Gastrocnemius medialis (tissue), 4 donors: ENCODE data around the gene SEC14L1. TPM values are rescaled to one million over a fixed set of nuclear protein-coding genes. Genes with fewer than 3 reads are reported as not detected.

Experiments
- ATAC-seq, 2 donors: fragments of 150-250 bp; one replicate each; pipeline ENCODE4 v1.9.1; 2016
- DNase-seq, 2 donors: peaks; one replicate each; pipeline ENCODE4 v3.0.0-alpha.2; 2019
- H3K27ac ChIP-seq, 4 donors: fragments of 200-600 bp; sonication (generic); 1 replicate in 1 of 4; 2 replicates in 3 of 4; pipeline ENCODE4 v1.5.1; 2016 to 2018; ENCODE audit warnings: mild to moderate bottlenecking in 2 of 4, moderate library complexity in 1 of 4
- H3K27me3 ChIP-seq, 3 donors: fragments of 200-600 bp; sonication (generic) in 2 of 3; 1 replicate in 1 of 3; 2 replicates in 2 of 3; pipeline versions ENCODE4 v1.5.1 to v1.6.0; 2016 to 2019; ENCODE audit warnings: mild to moderate bottlenecking in 1 of 3, moderate library complexity in 1 of 3
- H3K36me3 ChIP-seq, 2 donors: fragments of 200-600 bp; sonication (generic) in 1 of 2; one replicate each; pipeline ENCODE4 v1.5.1; 2017 to 2018
- H3K4me1 ChIP-seq, 2 donors: fragments of 200-600 bp; sonication (generic) in 1 of 2; one replicate each; pipeline ENCODE4 v1.5.1; 2016 to 2017; ENCODE audit warnings: mild to moderate bottlenecking in 2 of 2
- H3K4me3 ChIP-seq, 4 donors: fragments of 200-600 bp; sonication (generic) in 3 of 4; 1 replicate in 1 of 4; 2 replicates in 3 of 4; pipeline ENCODE4 v1.5.1; 2016 to 2019; ENCODE audit warnings: mild to moderate bottlenecking in 2 of 4
- H3K9me3 ChIP-seq, 3 donors: fragments of 200-600 bp; sonication (generic) in 2 of 3; 1 replicate in 1 of 3; 2 replicates in 2 of 3; pipeline ENCODE4 v1.5.1; 2016 to 2019
- CTCF ChIP-seq, 5 experiments: fragments of 450-650 bp in 3 of 5; fragments of 200-600 bp in 2 of 5; sonication (generic) in 2 of 5; IDR thresholded peaks in 4 of 5; conservative IDR thresholded peaks in 1 of 5; 1 replicate in 4 of 5; 2 replicates in 1 of 5; pipeline ENCODE4 v1.5.1; 2016 to 2019; ENCODE audit warnings: antibody characterized with exemption in 5 of 5, mild to moderate bottlenecking in 3 of 5, moderate library complexity in 3 of 5
- POLR2A ChIP-seq, 2 donors: fragments of 450-650 bp; IDR thresholded peaks; one replicate each; pipeline ENCODE4 v1.6.1; 2017; ENCODE audit warnings: antibody characterized with exemption in 2 of 2, mild to moderate bottlenecking in 2 of 2, moderate library complexity in 2 of 2
- in situ Hi-C, 4 donors: fragments of 200-750 bp; cut with MboI; loops; one replicate each; pipeline versions ENCODE4 v1.15.0 to v1.8.0; 2017; ENCODE audit warnings: low sequenced_read_pairs in 4 of 4
- intact Hi-C: fragments of 100-400 bp; cut with DNase I; formaldehyde crosslinking; loops from one replicate; pipeline ENCODE4 v1.15.1; 2023; ENCODE audit warnings: low total_unique reads
- total RNA-seq, 4 donors: library from RNA; depleted of rRNA; stranded (reverse); fragments of >200 nt; gene quantifications; one replicate each; pipeline versions ENCODE4 v1.1.0 to v1.2.3, GENCODE V29; 2016

Gene SEC14L1
- total RNA-seq, 4 donors from 2014 or later: 55.0 to 94.1 (median 73.7) TPM

- TF ChIP-seq POLR2A (IDR thresholded peaks at IDR 0.05): no peak
- TF ChIP-seq CTCF (IDR thresholded peaks at IDR 0.05 in 4 of 5, conservative IDR thresholded peaks at IDR 0.05 in 1 of 5): no peak
Measured at GRCh38 chr17:77233127-77233526, 92.4 kb downstream of the SEC14L1 start.

GRCh38 chr17:77233635-77234334 is 93.0 kb downstream of the SEC14L1 start:
- Histone ChIP-seq H3K36me3 (no peaks in the 10 kb centered on the region), H3K4me3 (no peak overlapping the region), H3K27ac (peak overlapping the region in 3 of 4 donors; percentile 0 to 24 (median 18)), H3K27me3 (no peaks in the 10 kb centered on the region), H3K4me1 (peaks cover 0 to 12% of the 10 kb centered on the region in 2 donors), H3K9me3 (no peaks in the 10 kb centered on the region)
- no peak for TF ChIP-seq POLR2A (IDR thresholded peaks at IDR 0.05)
- TF ChIP-seq CTCF (IDR thresholded peaks at IDR 0.05 in 4 of 5, conservative IDR thresholded peaks at IDR 0.05 in 1 of 5): no peak
- in situ Hi-C loops (loop anchor here in 2 of 4 donors (25.0 kb wide), 1 partner anchor 371 kb away; the partner anchor contains the start of gene MGAT5B (in 2 of the 2)), intact Hi-C loops (no loop called here)
- peak in 1 of 2 donors; percentile 40 for DNase-seq
- peak; percentile 41 to 56 for ATAC-seq

More at GRCh38 chr17:77233127-77233526, 92.4 kb downstream of the SEC14L1 start:
- intact Hi-C loops: no loop called here
- DNase-seq (no peak), ATAC-seq (no peak)
- H3K4me3 ChIP-seq: no peak overlapping the region
- no peak overlapping the region for H3K27ac ChIP-seq
- H3K9me3 ChIP-seq: no peaks in the 10 kb centered on the region
- in situ Hi-C loops: loop anchor here in 2 of 4 donors (25.0 kb wide), 1 partner anchor 371 kb away; the partner anchor contains the start of gene MGAT5B (in 2 of the 2)
- no peaks in the 10 kb centered on the region for H3K36me3 ChIP-seq
- H3K4me1 ChIP-seq: peaks cover 0 to 12% of the 10 kb centered on the region in 2 donors
- H3K27me3 ChIP-seq: no peaks in the 10 kb centered on the region

- Histone ChIP-seq H3K4me3 (no peak overlapping the region), H3K27me3 (no peaks in the 10 kb centered on the region), H3K4me1 (peaks cover 0 to 12% of the 10 kb centered on the region in 2 donors), H3K36me3 (no peaks in the 10 kb centered on the region), H3K9me3 (no peaks in the 10 kb centered on the region), H3K27ac (peak overlapping the region in 2 of 4 donors; percentile 0 to 3)
- in situ Hi-C loops (loop anchor here in 2 of 4 donors (25.0 kb wide), 1 partner anchor 372 kb away; the partner anchor contains the start of gene MGAT5B (in 2 of the 2)), intact Hi-C loops (no loop called here)
- no peak for TF ChIP-seq CTCF (IDR thresholded peaks at IDR 0.05 in 4 of 5, conservative IDR thresholded peaks at IDR 0.05 in 1 of 5)
- no peak for TF ChIP-seq POLR2A (IDR thresholded peaks at IDR 0.05)
- no peak for ATAC-seq
- DNase-seq: no peak
Measured at GRCh38 chr17:77234695-77235094, 93.9 kb downstream of the SEC14L1 start.

GRCh38 chr17:77235370-77235941 is 94.7 kb downstream of the SEC14L1 start:
- peaks cover 0 to 12% of the 10 kb centered on the region in 2 donors for H3K4me1 ChIP-seq
- in situ Hi-C loops (loop anchor here in 2 of 4 donors (25.0 kb wide), 1 partner anchor 373 kb away; the partner anchor contains the start of gene MGAT5B (in 2 of the 2)), intact Hi-C loops (no loop called here)
- H3K36me3 ChIP-seq: no peaks in the 10 kb centered on the region
- peak overlapping the region in 2 of 4 donors; percentile 3 to 4 for H3K27ac ChIP-seq
- DNase-seq (peak in 1 of 2 donors; percentile 28), ATAC-seq (peak in 1 of 2 donors; percentile 45)
- no peaks in the 10 kb centered on the region for H3K27me3 ChIP-seq
- H3K4me3 ChIP-seq: peak overlapping the region in 3 of 4 donors; percentile 2 to 33 (median 30)
- no peak for TF ChIP-seq POLR2A (IDR thresholded peaks at IDR 0.05)
- no peak for TF ChIP-seq CTCF (IDR thresholded peaks at IDR 0.05 in 4 of 5, conservative IDR thresholded peaks at IDR 0.05 in 1 of 5)
- H3K9me3 ChIP-seq: no peaks in the 10 kb centered on the region
